GDM1 (cell line): Measurements from ENCODE around the gene SMYD4.

Experiments used
- DNase-seq: peaks from one replicate; lab custom pipeline; 2025; lab: John Stamatoyannopoulos, UW

Gene SMYD4

GRCh38 chr17:1729966-1730325, 99.8 kb downstream of the SMYD4 start:
- no peak for DNase-seq
